Ishikawa (cell line): ENCODE measurements around the gene ABHD16A.
A peak's percentile ranks its signal among the peaks of the same experiment; 100 is the strongest.

Source experiments
- CEBPB ChIP-seq: IDR thresholded peaks from 2 replicates; pipeline ENCODE4 v1.6.1; 2012
- CREB1 ChIP-seq: IDR thresholded peaks from 2 replicates; pipeline ENCODE4 v1.6.1; 2012; ENCODE audit warnings: low read depth
- EGR1 ChIP-seq: IDR thresholded peaks from 2 replicates; pipeline ENCODE4 v1.6.1; 2012
- EP300 ChIP-seq: IDR thresholded peaks from 2 replicates; pipeline ENCODE4 v1.6.1; 2012; ENCODE audit warnings: borderline replicate concordance
- FOXM1 ChIP-seq: IDR thresholded peaks from 2 replicates; pipeline ENCODE4 v1.6.1; 2012; ENCODE audit warnings: low read depth, borderline replicate concordance
- MAX ChIP-seq: IDR thresholded peaks from 2 replicates; pipeline ENCODE4 v1.6.1; 2012
- NFIC ChIP-seq: IDR thresholded peaks from 2 replicates; pipeline ENCODE4 v1.6.1; 2012
- RAD21 ChIP-seq: IDR thresholded peaks from 2 replicates; pipeline ENCODE4 v1.6.1; 2012; ENCODE audit warnings: low read depth
- REST ChIP-seq: IDR thresholded peaks from 2 replicates; pipeline ENCODE4 v1.6.1; 2012; ENCODE audit warnings: low read depth, mild to moderate bottlenecking
- TAF1 ChIP-seq: IDR thresholded peaks from 2 replicates; pipeline ENCODE4 v1.6.1; 2012; ENCODE audit warnings: low read depth, mild to moderate bottlenecking
- TCF12 ChIP-seq: IDR thresholded peaks from 2 replicates; pipeline ENCODE4 v1.6.1; 2012; ENCODE audit warnings: low read depth
- TEAD4 ChIP-seq: IDR thresholded peaks from 2 replicates; pipeline ENCODE4 v1.6.1; 2012
- USF1 ChIP-seq: IDR thresholded peaks from 2 replicates; pipeline ENCODE4 v1.6.1; 2012
- YY1 ChIP-seq: IDR thresholded peaks from 2 replicates; pipeline ENCODE4 v1.6.1; 2012; ENCODE audit warnings: low read depth
- ZBTB7A ChIP-seq: IDR thresholded peaks from 2 replicates; pipeline ENCODE4 v1.6.1; 2012; ENCODE audit warnings: low read depth

ABHD16A gene

GRCh38 chr6:31687860-31688693, 15.0 kb downstream of the ABHD16A start:
- TF ChIP-seq NFIC (no peak), REST (no peak), TEAD4 (no peak), MAX (no peak), RAD21 (no peak), EGR1 (no peak), CREB1 (no peak), TCF12 (no peak), ZBTB7A (no peak), EP300 (no peak)

- TF ChIP-seq TEAD4 (no peak), RAD21 (no peak)
These were observed 15.8 kb downstream of the ABHD16A start for GRCh38 chr6:31687321-31687720.

- TF ChIP-seq NFIC (no peak), CREB1 (no peak), TAF1 (no peak), YY1 (no peak), ZBTB7A (no peak), RAD21 (no peak), EGR1 (no peak)
These were observed 16.6 kb downstream of the ABHD16A start for GRCh38 chr6:31686483-31686882.

GRCh38 chr6:31683591-31683990, 19.5 kb downstream of the ABHD16A start:
- TF ChIP-seq NFIC (no peak), EP300 (no peak), FOXM1 (no peak), ZBTB7A (no peak), RAD21 (no peak), CREB1 (no peak), REST (no peak)

- TF ChIP-seq TAF1 (0 out of 2 replicates have a peak, but pooled peaks have one; percentile 23), TEAD4 (peak; percentile 10; the same call in 1 of the 2 replicates), MAX (peak; percentile 24; the same call in 1 of the 2 replicates), EGR1 (no peak), FOXM1 (no peak), TCF12 (peak; percentile 49; the same call in 1 of the 2 replicates), YY1 (peak; percentile 16; the same call in 1 of the 2 replicates), CREB1 (no peak), NFIC (peak; percentile 37), EP300 (0 out of 2 replicates have a peak, but pooled peaks have one; percentile 29)
These were observed 21.9 kb downstream of the ABHD16A start for GRCh38 chr6:31681135-31681671.

- no peak; the same call in 1 of the 2 replicates for TF ChIP-seq MAX
- TF ChIP-seq ZBTB7A: no peak
- no peak for TF ChIP-seq USF1
- TF ChIP-seq TEAD4: no peak
- TF ChIP-seq EP300: no peak
- no peak for TF ChIP-seq CEBPB
- TF ChIP-seq FOXM1: no peak
- TF ChIP-seq TAF1: 0 out of 2 replicates have a peak, but pooled peaks have one; percentile 4
- no peak for TF ChIP-seq EGR1
- TF ChIP-seq RAD21: peak; percentile 97
- no peak for TF ChIP-seq REST
- no peak for TF ChIP-seq NFIC
- TF ChIP-seq TCF12: no peak
- TF ChIP-seq CREB1: no peak
- peak; percentile 73 for TF ChIP-seq YY1
These were observed 22.6 kb downstream of the ABHD16A start, which contains the start of gene LY6G5C for GRCh38 chr6:31680226-31681134. LY6G5C (minus strand) TSS chr6:31681067; CDS start chr6:31680373, 694 bp downstream.
